ENCODE results near the gene PTCHD4.

Gene PTCHD4

GRCh38 chr6:48078120-48078519 is 32.9 kb downstream of the PTCHD4 start:
- no peaks in the 10 kb centered on the region for H3K9me3 Mint-ChIP-seq
- H3K36me3 Mint-ChIP-seq = no peaks in the 10 kb centered on the region
- no peaks in the 10 kb centered on the region for H3K4me1 Mint-ChIP-seq
- ATAC-seq = no peak
- no peak overlapping the region for H3K27ac Mint-ChIP-seq
- H3K4me3 Mint-ChIP-seq = no peak overlapping the region
- no peak for DNase-seq (ENCODE audit: low spot score in 2 of 2)

DNA sequence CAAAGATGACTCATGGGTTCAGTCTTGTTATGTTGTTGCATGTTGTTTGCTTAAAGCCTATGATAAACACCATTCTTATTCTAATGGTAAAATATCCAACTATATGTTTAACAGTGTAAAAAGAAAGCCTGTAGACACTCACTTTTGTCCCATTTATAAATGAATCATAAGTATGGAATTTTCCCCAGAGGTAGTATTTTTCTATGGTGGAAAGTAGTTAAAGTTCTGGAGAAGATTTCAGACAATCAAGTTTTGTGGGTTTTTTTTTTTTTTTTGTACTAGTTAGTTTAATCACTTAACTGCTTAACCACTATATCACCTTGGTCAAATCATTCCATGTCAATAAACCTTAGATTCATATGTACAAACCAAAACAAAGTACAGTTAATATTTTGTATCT is 35.8 kb downstream of the PTCHD4 start:
- ATAC-seq = no peak
- no peak overlapping the region for H3K4me3 Mint-ChIP-seq
- H3K36me3 Mint-ChIP-seq = no peaks in the 10 kb centered on the region
- H3K4me1 Mint-ChIP-seq = no peaks in the 10 kb centered on the region
- no peak for DNase-seq (ENCODE audit: low spot score in 2 of 2)
- no peak overlapping the region for H3K27ac Mint-ChIP-seq
- no peaks in the 10 kb centered on the region for H3K9me3 Mint-ChIP-seq

- Mint-ChIP-seq H3K4me3 (no peak overlapping the region), H3K4me1 (no peaks in the 10 kb centered on the region), H3K36me3 (no peaks in the 10 kb centered on the region), H3K9me3 (no peaks in the 10 kb centered on the region), H3K27ac (no peak overlapping the region)
- DNase-seq (ENCODE audit: low spot score in 2 of 2) (no peak), ATAC-seq (no peak)
Measured at GRCh38 chr6:48073976-48074767, 36.8 kb downstream of the PTCHD4 start.

DNA sequence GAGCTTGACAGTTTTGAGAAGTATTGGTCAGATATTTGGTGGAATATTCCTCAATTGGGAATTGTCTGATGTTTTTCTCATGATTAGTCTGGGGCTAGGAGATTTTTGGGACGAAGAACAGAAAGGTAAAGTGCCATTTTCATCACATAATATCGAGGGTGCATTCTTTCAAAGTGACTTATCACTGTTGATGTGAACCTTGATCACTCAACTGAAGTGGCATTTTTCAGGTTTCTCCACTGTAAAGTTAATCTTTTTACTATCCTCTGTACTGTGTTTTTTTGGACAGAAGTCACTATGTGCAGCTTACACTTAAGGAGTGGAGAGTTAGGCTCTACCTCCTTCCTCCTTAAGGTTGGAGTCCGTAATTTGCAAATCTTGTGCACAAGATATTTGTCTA is 39.2 kb downstream of the PTCHD4 start:
- no peaks in the 10 kb centered on the region for H3K36me3 Mint-ChIP-seq
- no peak for ATAC-seq

DNA sequence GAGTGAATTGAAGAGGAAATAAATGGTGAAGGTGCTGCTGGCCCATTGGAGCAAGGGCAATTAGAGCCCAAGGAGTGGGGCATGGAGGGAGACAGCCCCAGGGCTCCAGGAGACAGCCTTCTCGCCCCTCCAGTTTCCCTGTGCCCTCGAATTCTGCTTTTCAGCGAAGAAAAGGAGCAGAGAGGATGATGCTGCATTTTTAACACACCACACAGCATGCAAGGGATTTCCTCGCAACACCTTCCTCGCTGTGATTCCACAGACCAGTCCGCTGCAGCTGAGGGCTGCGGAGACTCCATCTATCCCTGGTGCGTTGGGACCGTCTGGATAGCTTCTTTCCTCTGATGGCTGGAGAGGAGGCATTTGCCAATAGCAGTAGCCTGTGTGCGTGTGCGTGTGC is 41.7 kb downstream of the PTCHD4 start:
- Mint-ChIP-seq H3K27ac (no peak overlapping the region), H3K9me3 (no peaks in the 10 kb centered on the region), H3K4me1 (no peaks in the 10 kb centered on the region), H3K36me3 (no peaks in the 10 kb centered on the region), H3K4me3 (no peak overlapping the region)
- ATAC-seq (no peak), DNase-seq (ENCODE audit: low spot score in 2 of 2) (no peak)

More for the DNA sequence above, 39.2 kb downstream of the PTCHD4 start:
- Mint-ChIP-seq H3K27ac (no peak overlapping the region), H3K9me3 (no peaks in the 10 kb centered on the region), H3K4me1 (no peaks in the 10 kb centered on the region), H3K4me3 (no peak overlapping the region)
- DNase-seq (ENCODE audit: low spot score in 2 of 2) = no peak

- ATAC-seq (no peak), DNase-seq (ENCODE audit: low spot score in 2 of 2) (no peak)
- Mint-ChIP-seq H3K36me3 (no peaks in the 10 kb centered on the region), H3K27ac (no peak overlapping the region), H3K4me1 (no peaks in the 10 kb centered on the region), H3K4me3 (no peak overlapping the region), H3K9me3 (no peaks in the 10 kb centered on the region)
Measured at GRCh38 chr6:48068278-48069251, 42.4 kb downstream of the PTCHD4 start.

- no peak overlapping the region for H3K4me3 Mint-ChIP-seq
- DNase-seq (ENCODE audit: low spot score in 2 of 2) (no peak), ATAC-seq (no peak)
- no peaks in the 10 kb centered on the region for H3K36me3 Mint-ChIP-seq
- no peaks in the 10 kb centered on the region for H3K9me3 Mint-ChIP-seq
- no peak overlapping the region for H3K27ac Mint-ChIP-seq
- H3K4me1 Mint-ChIP-seq = no peaks in the 10 kb centered on the region
Measured at GRCh38 chr6:48067886-48068277, 43.1 kb downstream of the PTCHD4 start.

- Mint-ChIP-seq H3K4me3 (no peak overlapping the region), H3K9me3 (no peaks in the 10 kb centered on the region), H3K27ac (no peak overlapping the region), H3K4me1 (no peaks in the 10 kb centered on the region), H3K36me3 (no peaks in the 10 kb centered on the region)
- DNase-seq (ENCODE audit: low spot score in 2 of 2) (no peak), ATAC-seq (no peak)
Measured at GRCh38 chr6:48067148-48067712, 43.8 kb downstream of the PTCHD4 start.

- no peak for ATAC-seq
Measured at GRCh38 chr6:48061265-48061990, 49.6 kb downstream of the PTCHD4 start.

More at GRCh38 chr6:48061265-48061990, 49.6 kb downstream of the PTCHD4 start:
- Mint-ChIP-seq H3K9me3 (peaks cover 6% of the 10 kb centered on the region), H3K4me3 (no peak overlapping the region), H3K27ac (no peak overlapping the region), H3K36me3 (no peaks in the 10 kb centered on the region), H3K4me1 (no peaks in the 10 kb centered on the region)
- no peak for DNase-seq (ENCODE audit: low spot score in 2 of 2)

Measured in stimulated activated effector memory CD8-positive, alpha-beta T cell treated with anti-CD3 and anti-CD28 coated beads, Interleukin-12 subunit alpha, Interleukin-12 subunit beta, amount 100 ng/mL, for 72 hours (primary cell).